GM19455 (cell line): ENCODE results near the gene PHF21B.

Experiments used
- ATAC-seq: cut with Tn5 transposase; IDR thresholded peaks from one replicate; pipeline ENCODE4 v1.9.1; 2021; ENCODE audit not compliant: unreplicated experiment

The PHF21B gene

GRCh38 chr22:44898236-44898635, 111.6 kb downstream of the PHF21B start:
- ATAC-seq: no peak

- ATAC-seq: no peak
These were observed 114.3 kb downstream of the PHF21B start for GRCh38 chr22:44895296-44896055.

GRCh38 chr22:44894782-44895181, 115.0 kb downstream of the PHF21B start:
- no peak for ATAC-seq

GRCh38 chr22:44894321-44894720, 115.5 kb downstream of the PHF21B start:
- ATAC-seq: no peak

GRCh38 chr22:44893731-44894080, 116.1 kb downstream of the PHF21B start:
- ATAC-seq: no peak

GRCh38 chr22:44892803-44893730, 116.7 kb downstream of the PHF21B start:
- ATAC-seq: no peak

- ATAC-seq: no peak
These were observed 117.6 kb downstream of the PHF21B start for GRCh38 chr22:44892243-44892642.

GRCh38 chr22:44891791-44892190, 118.0 kb downstream of the PHF21B start:
- no peak for ATAC-seq

GRCh38 chr22:44891293-44891747, 118.5 kb downstream of the PHF21B start:
- ATAC-seq: no peak

- no peak for ATAC-seq
These were observed 119.2 kb downstream of the PHF21B start for GRCh38 chr22:44890416-44891292.

GRCh38 chr22:44889255-44889878, 120.4 kb downstream of the PHF21B start:
- no peak for ATAC-seq

- no peak for ATAC-seq
These were observed 121.1 kb downstream of the PHF21B start for GRCh38 chr22:44888491-44889254.

GRCh38 chr22:44887941-44888366, 121.9 kb downstream of the PHF21B start:
- ATAC-seq: no peak

GRCh38 chr22:44885806-44886360, 123.9 kb downstream of the PHF21B start:
- no peak for ATAC-seq

- no peak for ATAC-seq
These were observed 124.6 kb downstream of the PHF21B start for GRCh38 chr22:44884968-44885805.

- no peak for ATAC-seq
These were observed 125.2 kb downstream of the PHF21B start for GRCh38 chr22:44884562-44884961.

- no peak for ATAC-seq
These were observed 126.8 kb downstream of the PHF21B start for GRCh38 chr22:44883011-44883421.

GRCh38 chr22:44882226-44882905, 127.4 kb downstream of the PHF21B start:
- ATAC-seq: no peak
